Smooth muscle cell (in vitro differentiated cells): ENCODE data around the gene BARX1. TPM values are rescaled to one million over a fixed set of nuclear protein-coding genes. Genes with fewer than 3 reads are reported as not detected.

Experiments
- DNase-seq: peaks from one replicate; lab custom pipeline; 2025; ENCODE audit not compliant: unreplicated experiment; lab: John Stamatoyannopoulos, UW
- H2AFZ ChIP-seq: fragments of 200-600 bp; sonication (generic); 2 replicates; pipeline ENCODE4 v1.6.0; 2016; ENCODE audit warnings: antibody characterized with exemption, low read depth, mild to moderate bottlenecking
- H3F3A ChIP-seq: fragments of 200-600 bp; sonication (generic); 2 replicates; pipeline ENCODE4 v1.6.0; 2017; ENCODE audit warnings: antibody characterized with exemption, low read depth
- H3K27ac ChIP-seq: fragments of 200-600 bp; sonication (generic); 2 replicates; pipeline ENCODE4 v1.5.1; 2016; ENCODE audit warnings: low read depth, mild to moderate bottlenecking
- H3K27me3 ChIP-seq: fragments of 200-600 bp; sonication (generic); 2 replicates; pipeline ENCODE4 v1.6.1; 2016; ENCODE audit warnings: low read depth, mild to moderate bottlenecking
- H3K36me3 ChIP-seq: fragments of 200-600 bp; sonication (generic); 2 replicates; pipeline ENCODE4 v1.5.1; 2016; ENCODE audit warnings: low read depth
- H3K4me1 ChIP-seq: fragments of 200-600 bp; sonication (generic); 2 replicates; pipeline ENCODE4 v1.5.1; 2016; ENCODE audit warnings: low read depth
- H3K4me2 ChIP-seq: fragments of 200-600 bp; sonication (generic); 2 replicates; pipeline ENCODE4 v1.6.0; 2016; ENCODE audit warnings: mild to moderate bottlenecking
- H3K4me3 ChIP-seq: fragments of 200-600 bp; sonication (generic); 2 replicates; pipeline ENCODE4 v1.5.1; 2016; ENCODE audit warnings: mild to moderate bottlenecking
- H3K79me2 ChIP-seq: fragments of 200-600 bp; sonication (generic); 2 replicates; pipeline ENCODE4 v1.6.0; 2016; ENCODE audit warnings: low read depth, mild to moderate bottlenecking
- H3K9ac ChIP-seq: fragments of 200-600 bp; sonication (generic); 2 replicates; pipeline ENCODE4 v1.6.0; 2016; ENCODE audit warnings: low read depth
- H3K9me3 ChIP-seq: fragments of 200-600 bp; sonication (generic); replicated peaks from 2 replicates; pipeline ENCODE4 v1.5.1; 2016; ENCODE audit warnings: low read depth
- H4K20me1 ChIP-seq: fragments of 200-600 bp; sonication (generic); 2 replicates; pipeline ENCODE4 v1.6.0; 2016; ENCODE audit warnings: low read depth
- CTCF ChIP-seq: fragments of 200-600 bp; sonication (generic); IDR thresholded peaks from 2 replicates; pipeline ENCODE4 v1.5.1; 2017; ENCODE audit warnings: borderline replicate concordance, mild to moderate bottlenecking, antibody characterized with exemption; ENCODE audit not compliant: insufficient read depth, poor library complexity, severe bottlenecking
- WGBS: methylation state at CpG from one replicate; pipeline ENCODE4 v1.1.7; 2016; ENCODE audit warnings: low lambda C conversion rate; 5-methylcytosine and 5-hydroxymethylcytosine counted together
- polyA plus RNA-seq: library from polyadenylated mRNA; unstranded; fragments of >200 nt; fragmentation: Nextera tagmentation; extraction: Ambion mirVana; gene quantifications from 2 replicates; pipeline ENCODE4 v1.2.1, GENCODE V29; 2016
- total RNA-seq: library from RNA; depleted of rRNA; stranded (reverse); fragments of >200 nt; gene quantifications from 2 replicates; pipeline ENCODE4 v1.2.3, GENCODE V29; 2014

The BARX1 gene
- total and polyA plus RNA-seq, 2 experiments from 2014 or later: 6.1 TPM

GRCh38 chr9:93931905-93932304 lies 23.2 kb downstream of the BARX1 start:
- Histone ChIP-seq H3K4me2 (no peak overlapping the region), H3K36me3 (no peaks in the 10 kb centered on the region), H3K9ac (no peak overlapping the region), H3K4me3 (no peak overlapping the region), H3K79me2 (no peaks in the 10 kb centered on the region), H3K9me3 (no peaks in the 10 kb centered on the region), H3K4me1 (no peaks in the 10 kb centered on the region), H3K27me3 (peaks cover 51% of the 10 kb centered on the region), H2AFZ (no peak overlapping the region), H3K27ac (no peak overlapping the region), H3F3A (no peaks in the 10 kb centered on the region), H4K20me1 (no peaks in the 10 kb centered on the region)
- DNase-seq: no peak
- TF ChIP-seq CTCF: no peak
- 80% methylated on average over 11 of the region's 11 CpGs for WGBS

GRCh38 chr9:93930070-93930469 lies 25.1 kb downstream of the BARX1 start:
- Histone ChIP-seq H3F3A (no peaks in the 10 kb centered on the region), H3K4me1 (no peaks in the 10 kb centered on the region), H3K36me3 (no peaks in the 10 kb centered on the region), H3K27me3 (peaks cover 32% of the 10 kb centered on the region), H3K4me3 (no peak overlapping the region), H3K9ac (no peak overlapping the region), H3K9me3 (no peaks in the 10 kb centered on the region), H2AFZ (no peak overlapping the region), H4K20me1 (no peaks in the 10 kb centered on the region), H3K27ac (no peak overlapping the region), H3K79me2 (no peaks in the 10 kb centered on the region), H3K4me2 (no peak overlapping the region)
- 72% methylated on average over 8 of the region's 8 CpGs for WGBS
- TF ChIP-seq CTCF: no peak
- DNase-seq: no peak

- Histone ChIP-seq H3K9me3 (no peaks in the 10 kb centered on the region), H3K79me2 (no peaks in the 10 kb centered on the region), H3K4me1 (no peaks in the 10 kb centered on the region), H3K9ac (no peak overlapping the region), H3K27me3 (peaks cover 32% of the 10 kb centered on the region), H3K4me2 (no peak overlapping the region), H3F3A (no peaks in the 10 kb centered on the region), H3K36me3 (no peaks in the 10 kb centered on the region), H3K27ac (no peak overlapping the region), H2AFZ (no peak overlapping the region), H4K20me1 (no peaks in the 10 kb centered on the region), H3K4me3 (no peak overlapping the region)
- no peak for TF ChIP-seq CTCF
- WGBS: 88% methylated on average over 1 of the region's 1 CpG
- no peak for DNase-seq
Observed at GRCh38 chr9:93929231-93929630, 25.9 kb downstream of the BARX1 start.

GRCh38 chr9:93922535-93922934 lies 32.6 kb downstream of the BARX1 start:
- no peak for TF ChIP-seq CTCF
- no peaks in the 10 kb centered on the region for H4K20me1 ChIP-seq
- H3K9ac ChIP-seq: no peak overlapping the region
- no peaks in the 10 kb centered on the region for H3K4me1 ChIP-seq
- H2AFZ ChIP-seq: no peak overlapping the region
- no peaks in the 10 kb centered on the region for H3K9me3 ChIP-seq
- no peak overlapping the region for H3K27ac ChIP-seq
- no peaks in the 10 kb centered on the region for H3F3A ChIP-seq
- DNase-seq: no peak
- no peaks in the 10 kb centered on the region for H3K36me3 ChIP-seq
- no peak overlapping the region for H3K4me3 ChIP-seq
- no peaks in the 10 kb centered on the region for H3K79me2 ChIP-seq
- H3K27me3 ChIP-seq: peaks cover 3% of the 10 kb centered on the region
- H3K4me2 ChIP-seq: no peak overlapping the region
- 67% methylated on average over 4 of the region's 4 CpGs for WGBS
